Measurements from ENCODE around the gene PMEPA1.

The PMEPA1 gene

GRCh38 chr20:57712341-57712740, 2.5 kb upstream of the PMEPA1 start:
- no peak for DNase-seq (ENCODE audit: low spot score)

GRCh38 chr20:57711826-57712225, 2.0 kb upstream of the PMEPA1 start:
- DNase-seq (ENCODE audit: low spot score), result no peak

- DNase-seq (ENCODE audit: low spot score), result no peak
These were observed 1.5 kb upstream of the PMEPA1 start for GRCh38 chr20:57711311-57711712.

- no peak for DNase-seq (ENCODE audit: low spot score)
These were observed 1.0 kb upstream of the PMEPA1 start for GRCh38 chr20:57710841-57711240.

- DNase-seq (ENCODE audit: low spot score), result no peak
These were observed 831 bp downstream of the PMEPA1 start for GRCh38 chr20:57708694-57709673.

GRCh38 chr20:57707849-57708693, 1.7 kb downstream of the PMEPA1 start:
- DNase-seq (ENCODE audit: low spot score), result no peak

GRCh38 chr20:57707320-57707719, 2.5 kb downstream of the PMEPA1 start:
- DNase-seq (ENCODE audit: low spot score), result no peak

GRCh38 chr20:57705127-57705899, 4.5 kb downstream of the PMEPA1 start:
- no peak for DNase-seq (ENCODE audit: low spot score)

- no peak for DNase-seq (ENCODE audit: low spot score)
These were observed 5.6 kb downstream of the PMEPA1 start for GRCh38 chr20:57704245-57704644.

GRCh38 chr20:57703013-57703412, 6.8 kb downstream of the PMEPA1 start:
- no peak for DNase-seq (ENCODE audit: low spot score)

GRCh38 chr20:57702521-57702920, 7.3 kb downstream of the PMEPA1 start:
- DNase-seq (ENCODE audit: low spot score), result no peak

GRCh38 chr20:57702091-57702490, 7.7 kb downstream of the PMEPA1 start:
- DNase-seq (ENCODE audit: low spot score), result no peak

- no peak for DNase-seq (ENCODE audit: low spot score)
These were observed 8.2 kb downstream of the PMEPA1 start for GRCh38 chr20:57701651-57702050.

- no peak for DNase-seq (ENCODE audit: low spot score)
These were observed 8.7 kb downstream of the PMEPA1 start for GRCh38 chr20:57701090-57701489.

- no peak for DNase-seq (ENCODE audit: low spot score)
These were observed 10.4 kb downstream of the PMEPA1 start for GRCh38 chr20:57699395-57699794.

GRCh38 chr20:57698867-57699275, 10.9 kb downstream of the PMEPA1 start:
- DNase-seq (ENCODE audit: low spot score), result no peak

GRCh38 chr20:57698116-57698866, 11.5 kb downstream of the PMEPA1 start:
- DNase-seq (ENCODE audit: low spot score), result no peak

- no peak for DNase-seq (ENCODE audit: low spot score)
These were observed 12.3 kb downstream of the PMEPA1 start for GRCh38 chr20:57697543-57697942.

GRCh38 chr20:57696401-57696961, 13.3 kb downstream of the PMEPA1 start:
- no peak for DNase-seq (ENCODE audit: low spot score)

GRCh38 chr20:57695940-57696339, 13.9 kb downstream of the PMEPA1 start:
- DNase-seq (ENCODE audit: low spot score), result no peak

GRCh38 chr20:57695012-57695411, 14.8 kb downstream of the PMEPA1 start:
- no peak for DNase-seq (ENCODE audit: low spot score)
